ENCODE data around the gene CCDC157. TPM values are rescaled to one million over a fixed set of nuclear protein-coding genes. Genes with fewer than 3 reads are reported as not detected.

The CCDC157 gene
- polyA plus RNA-seq, 1 of the 3 experiments (the other 2 are of a cell fraction) = 5.8 TPM

- no peak for TF ChIP-seq USF1 (IDR thresholded peaks at IDR 0.05; ENCODE audit: borderline replicate concordance, low read depth)
- no peak for TF ChIP-seq RFX5 (IDR thresholded peaks at IDR 0.05; ENCODE audit: low read length)
- TF ChIP-seq MEF2A (IDR thresholded peaks at IDR 0.05; ENCODE audit: borderline replicate concordance, low read depth) = no peak
- TF ChIP-seq CTCF (IDR thresholded peaks at IDR 0.05) = no peak
Observed at GRCh38 chr22:30313527-30314363, 43.1 kb upstream of the CCDC157 start (continued).

DNA sequence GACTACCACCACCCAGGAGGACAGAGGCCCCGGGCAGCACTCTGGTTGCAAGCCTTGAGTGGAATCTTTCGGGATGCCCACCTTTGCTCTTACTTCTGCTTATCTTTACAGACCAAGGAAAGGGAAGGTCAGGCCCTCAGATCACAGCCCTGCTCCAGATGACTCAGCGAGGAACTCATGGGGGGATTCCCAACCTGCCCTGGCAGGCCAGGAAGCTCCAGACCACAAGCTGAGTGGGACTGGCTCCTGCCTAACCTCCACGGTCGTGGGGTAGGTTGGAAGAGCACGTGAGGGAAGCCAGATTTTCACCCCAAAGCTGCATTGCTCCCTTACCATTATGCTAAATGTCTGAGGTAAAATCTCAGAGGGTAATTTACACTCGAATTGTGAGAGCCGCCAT is 41.9 kb upstream of the CCDC157 start:
- no peak overlapping the region for H2AFZ ChIP-seq (ENCODE audit: low read depth)
- no peak for TF ChIP-seq USF2 (IDR thresholded peaks at IDR 0.05; ENCODE audit: borderline replicate concordance, low read depth, low read length)
- TF ChIP-seq CHD2 (IDR thresholded peaks at IDR 0.05; ENCODE audit: low read length, partially characterized antibody) = no peak
- no peak for TF ChIP-seq EZH2phosphoT487 (IDR thresholded peaks at IDR 0.05; ENCODE audit: borderline replicate concordance, low read depth)
- no peak for TF ChIP-seq YY1 (IDR thresholded peaks at IDR 0.05; ENCODE audit: low read depth)
- TF ChIP-seq CTCF (IDR thresholded peaks at IDR 0.05) = no peak
- TF ChIP-seq SIN3A (IDR thresholded peaks at IDR 0.05; ENCODE audit: borderline replicate concordance, low read depth, low read length) = no peak
- TF ChIP-seq, protein P1, sequence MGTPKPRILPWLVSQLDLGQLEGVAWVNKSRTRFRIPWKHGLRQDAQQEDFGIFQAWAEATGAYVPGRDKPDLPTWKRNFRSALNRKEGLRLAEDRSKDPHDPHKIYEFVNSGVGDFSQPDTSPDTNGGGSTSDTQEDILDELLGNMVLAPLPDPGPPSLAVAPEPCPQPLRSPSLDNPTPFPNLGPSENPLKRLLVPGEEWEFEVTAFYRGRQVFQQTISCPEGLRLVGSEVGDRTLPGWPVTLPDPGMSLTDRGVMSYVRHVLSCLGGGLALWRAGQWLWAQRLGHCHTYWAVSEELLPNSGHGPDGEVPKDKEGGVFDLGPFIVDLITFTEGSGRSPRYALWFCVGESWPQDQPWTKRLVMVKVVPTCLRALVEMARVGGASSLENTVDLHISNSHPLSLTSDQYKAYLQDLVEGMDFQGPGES (IDR thresholded peaks at IDR 0.05; ENCODE audit: low read depth, low read length) = no peak
- peak; percentile 34; the same call in 1 of the 2 replicates for TF ChIP-seq TCF12 (IDR thresholded peaks at IDR 0.05)
- 0 out of 2 replicates have a peak, but pooled peaks have one; percentile 20 for TF ChIP-seq JUND (IDR thresholded peaks at IDR 0.05)
- TF ChIP-seq NFIC (IDR thresholded peaks at IDR 0.05; ENCODE audit: borderline replicate concordance) = no peak
- TF ChIP-seq RAD21 (IDR thresholded peaks at IDR 0.05; ENCODE audit: low read length) = no peak
- TF ChIP-seq USF1 (IDR thresholded peaks at IDR 0.05; ENCODE audit: borderline replicate concordance, low read depth) = no peak
- no peak for TF ChIP-seq FOXJ3 (CRISPR knock-in tag; IDR thresholded peaks at IDR 0.05)
- TF ChIP-seq, protein P2, sequence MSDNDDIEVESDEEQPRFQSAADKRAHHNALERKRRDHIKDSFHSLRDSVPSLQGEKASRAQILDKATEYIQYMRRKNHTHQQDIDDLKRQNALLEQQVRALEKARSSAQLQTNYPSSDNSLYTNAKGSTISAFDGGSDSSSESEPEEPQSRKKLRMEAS (IDR thresholded peaks at IDR 0.05; ENCODE audit: low read depth) = peak; percentile 43; the same call in 1 of the 2 replicates
- peak; percentile 55 for TF ChIP-seq FOSL2 (IDR thresholded peaks at IDR 0.05; ENCODE audit: borderline replicate concordance, low read depth)
- peak in 1 of 2 experiments; percentile 13; a peak in 1 of 4 replicates for TF ChIP-seq EP300 (IDR thresholded peaks at IDR 0.05; ENCODE audit: borderline replicate concordance in 1 of 2, low read depth in 1 of 2, low read length in 1 of 2)
- TF ChIP-seq RXRA (IDR thresholded peaks at IDR 0.05; ENCODE audit: borderline replicate concordance, low read depth) = no peak
- H3K36me3 ChIP-seq (replicated peaks in 1 of 2; ENCODE audit: control insufficient read depth in 1 of 2, insufficient read depth in 2 of 2, low read length in 1 of 2) = no peaks in the 10 kb centered on the region
- peaks cover 26 to 35% of the 10 kb centered on the region in 2 experiments; a peak in 3 of 4 replicates for H3K4me1 ChIP-seq (ENCODE audit: control insufficient read depth in 1 of 2, insufficient read depth in 2 of 2, low read depth in 1 of 2, low read length in 1 of 2)
- no peak for DNase-seq
- CTCF ChIA-PET = interaction anchor here (1.3 to 6.5 kb wide), 2 partner anchors 12 to 26 kb away, joined by 6 to 31 read pairs; partner anchors contain the start of genes CASTOR1 and TBC1D10A
- POLR2A ChIA-PET = no interaction called here
- peaks cover 68% of the 10 kb centered on the region for H4K20me1 ChIP-seq (ENCODE audit: insufficient read depth)
- peaks cover 68% of the 10 kb centered on the region; the same call in 1 of the 2 replicates for H3K79me2 ChIP-seq (ENCODE audit: insufficient read depth)
- H3K9me2 ChIP-seq = no peaks in the 10 kb centered on the region
- 74% methylated on average over 7 of the region's 8 CpGs for WGBS (ENCODE audit: low lambda C conversion rate)
- no peak overlapping the region for H3K9ac ChIP-seq
- H3K27me3 ChIP-seq (ENCODE audit: insufficient read depth) = no peaks in the 10 kb centered on the region
- no peak overlapping the region for H3K4me2 ChIP-seq
- no peaks in the 10 kb centered on the region for H3K9me3 ChIP-seq
- no peak overlapping the region for H3K4me3 ChIP-seq (ENCODE audit: low read depth in 2 of 2, low read length in 1 of 2)
- H3K27ac ChIP-seq (ENCODE audit: low read depth in 2 of 2, low read length in 1 of 2) = no peak overlapping the region
- peaks cover 25% of the 10 kb centered on the region for H3F3A ChIP-seq (replicated peaks; ENCODE audit: insufficient read depth)
